Heart left ventricle (tissue), 16 donors: Measurements from ENCODE around the gene SGO2. TPM values are rescaled to one million over a fixed set of nuclear protein-coding genes. Genes with fewer than 3 reads are reported as not detected.

ENCODE experiments used
- ATAC-seq, 4 donors: fragments of 200-7000 bp; cut with Tn5 transposase; one replicate each; pipeline ENCODE4 v1.9.1; 2020 to 2022; ENCODE audit warnings: moderate library complexity in 4 of 4, mild to moderate bottlenecking in 3 of 4, moderate number of reproducible peaks in 1 of 4
- DNase-seq, 5 donors: peaks; one replicate each; pipeline ENCODE4 v3.0.0-alpha.2; 2020
- H3K27ac ChIP-seq, 12 donors: fragments of 200-600 bp; sonication (generic) in 4 of 12; one replicate each; pipeline versions ENCODE4 v1.5.0 to v1.8.0; 2016 to 2022; ENCODE audit warnings: mild to moderate bottlenecking in 2 of 12
- H3K27me3 ChIP-seq, 9 donors: fragments of 200-600 bp; sonication (generic) in 2 of 9; one replicate each; pipeline versions ENCODE4 v1.5.1 to v1.8.0; 2016 to 2022; ENCODE audit warnings: mild to moderate bottlenecking in 3 of 9
- H3K36me3 ChIP-seq, 9 donors: fragments of 200-600 bp; sonication (generic) in 2 of 9; one replicate each; pipeline versions ENCODE4 v1.5.0 to v1.8.0; 2018 to 2022; ENCODE audit warnings: mild to moderate bottlenecking in 2 of 9
- H3K4me1 ChIP-seq, 12 donors: fragments of 200-600 bp; sonication (generic) in 4 of 12; one replicate each; pipeline versions ENCODE4 v1.5.0 to v1.8.0; 2016 to 2022; ENCODE audit warnings: mild to moderate bottlenecking in 3 of 12
- H3K4me3 ChIP-seq, 12 donors: fragments of 200-600 bp; sonication (generic) in 4 of 12; one replicate each; pipeline versions ENCODE4 v1.5.0 to v1.8.0; 2017 to 2022; ENCODE audit warnings: mild to moderate bottlenecking in 9 of 12, moderate library complexity in 4 of 12
- H3K9me3 ChIP-seq, 12 donors: fragments of 200-600 bp; sonication (generic) in 4 of 12; one replicate each; pipeline versions ENCODE4 v1.5.0 to v1.8.0; 2016 to 2022; ENCODE audit warnings: mild to moderate bottlenecking in 1 of 12
- CTCF ChIP-seq, 12 donors: fragments of 200-600 bp; sonication (generic) in 4 of 12; IDR thresholded peaks; one replicate each; pipeline versions ENCODE4 v1.5.0 to v1.8.0; 2018 to 2022; ENCODE audit warnings: antibody characterized with exemption in 12 of 12, mild to moderate bottlenecking in 5 of 12
- POLR2A ChIP-seq, 2 donors: fragments of 450-650 bp; IDR thresholded peaks; one replicate each; pipeline ENCODE4 v1.6.1; 2017; ENCODE audit warnings: antibody characterized with exemption in 2 of 2, mild to moderate bottlenecking in 2 of 2, moderate library complexity in 2 of 2
- WGBS, 4 donors: extraction: QIAGEN DNeasy Blood & Tissue Kit in 2 of 4; methylation state at CpG; one replicate each; pipeline versions ENCODE4 v1.1.5 to v1.1.7; 2013 to 2018; 5-methylcytosine and 5-hydroxymethylcytosine counted together
- intact Hi-C, 10 donors: fragments of 100-400 bp; cut with DNase I; formaldehyde crosslinking; loops; one replicate each; pipeline versions ENCODE4 v1.11.1 to v1.14.2; 2022
- polyA plus RNA-seq, 2 donors: library from polyadenylated mRNA; stranded (reverse); fragments of 200-250 nt; gene quantifications; one replicate each; pipeline ENCODE4 v1.2.3, GENCODE V29; 2013
- total RNA-seq, 9 donors: library from RNA; depleted of rRNA in 2 of 9; stranded (reverse); fragments of >200 nt in 2 of 9; fragmentation: NEBNext Ultra II Directional in 3 of 9; extraction: Animal tissue kit (Norgen Biotek cat#: 25700) in 3 of 9; gene quantifications; one replicate each; pipeline versions ENCODE4 v1.1.0 to v1.2.4, GENCODE V29; 2016 to 2023
- donor health status: ischemic (EF 13 %, LVEDD 7.1; RV severe dilation, severe dysfunction).
- donor health status: healthy with polysubstance abuse.
- donor health status: DM: no; HTN: yes; CAD: no.
- donor health status: DM: no; HTN: no; CAD: no.
- donor health status: ischemic (EF 25% LVEDD 6.9; RV normal size, moderate dysfunction).
- donor health status: ischemic (EF 25% LVEDD 5.7; RV mildly dilated, moderate dysfunction).
- donor health status: healthy.
- donor health status: DM: yes; HTN: yes; CAD: no.
- donor health status: ischemic (EF 35%, LVEDD 5.7; RV mildly dilated, moderate dysfunction).
- donor health status: nonischemic (EF 11% LVEDD 7.7; RV severe dilation, severe dysfunction).
- donor health status: DM: yes; HTN: yes; CAD: no.
- donor health status: PGD.
- donor health status: ischemic (EF 29% LVEDD 5.4; RV normal size, mild dysfunction).
- donor health status: nonischemic (EF 23%, LVEDD 6.1; RV moderate dilation, normal function).

SGO2 gene
- total and polyA plus RNA-seq, 11 donors, result 0.27 to 5.3 (median 1.8) TPM

- DNase-seq (no peak), ATAC-seq (no peak)
- Histone ChIP-seq H3K9me3 (no peaks in the 10 kb centered on the region), H3K4me3 (no peak overlapping the region), H3K27me3 (no peaks in the 10 kb centered on the region), H3K27ac (no peak overlapping the region), H3K4me1 (no peaks in the 10 kb centered on the region), H3K36me3 (peaks cover 2 to 100% (median 93%) of the 10 kb centered on the region in 9 donors)
- 71 to 98% (median 95%) methylated on average over 2 of the region's 2 CpGs for WGBS, 4 donors
- TF ChIP-seq CTCF (IDR thresholded peaks at IDR 0.05), result no peak
- no peak for TF ChIP-seq POLR2A (IDR thresholded peaks at IDR 0.05)
- intact Hi-C loops, result no loop called here
Measured at GRCh38 chr2:200494048-200494447, 32.0 kb upstream of the SGO2 start.

GRCh38 chr2:200496696-200497095, 29.3 kb upstream of the SGO2 start:
- TF ChIP-seq CTCF (IDR thresholded peaks at IDR 0.05), result no peak
- no peak for TF ChIP-seq POLR2A (IDR thresholded peaks at IDR 0.05)
- 89 to 100% (median 97%) methylated on average over 1 of the region's 1 CpG for WGBS, 4 donors
- DNase-seq (no peak), ATAC-seq (no peak)
- Histone ChIP-seq H3K4me1 (no peaks in the 10 kb centered on the region), H3K27ac (no peak overlapping the region), H3K9me3 (no peaks in the 10 kb centered on the region), H3K36me3 (peaks cover 0 to 75% (median 68%) of the 10 kb centered on the region in 9 donors), H3K4me3 (no peak overlapping the region), H3K27me3 (no peaks in the 10 kb centered on the region)
- intact Hi-C loops, result no loop called here

- WGBS, 4 donors, result 89 to 96% (median 91%) methylated on average over 2 of the region's 2 CpGs
- peaks cover 0 to 70% (median 61%) of the 10 kb centered on the region in 9 donors for H3K36me3 ChIP-seq
Measured at GRCh38 chr2:200498402-200499162, 27.4 kb upstream of the SGO2 start.

GRCh38 chr2:200502196-200502595, 23.8 kb upstream of the SGO2 start:
- DNase-seq, result no peak
- 94 to 97% (median 96%) methylated on average over 5 of the region's 5 CpGs for WGBS, 4 donors
- intact Hi-C loops, result no loop called here
- H3K4me1 ChIP-seq, result no peaks in the 10 kb centered on the region
- no peak overlapping the region for H3K27ac ChIP-seq
- peaks cover 0 to 62% (median 48%) of the 10 kb centered on the region in 9 donors for H3K36me3 ChIP-seq
- H3K9me3 ChIP-seq, result no peaks in the 10 kb centered on the region
- H3K27me3 ChIP-seq, result no peaks in the 10 kb centered on the region
- no peak overlapping the region for H3K4me3 ChIP-seq
- ATAC-seq, result no peak
- TF ChIP-seq CTCF (IDR thresholded peaks at IDR 0.05) (no peak), POLR2A (IDR thresholded peaks at IDR 0.05) (no peak)

More at GRCh38 chr2:200498402-200499162, 27.4 kb upstream of the SGO2 start:
- DNase-seq (no peak), ATAC-seq (no peak)
- Histone ChIP-seq H3K27ac (no peak overlapping the region), H3K4me3 (no peak overlapping the region), H3K27me3 (no peaks in the 10 kb centered on the region), H3K9me3 (no peaks in the 10 kb centered on the region), H3K4me1 (no peaks in the 10 kb centered on the region)
- TF ChIP-seq CTCF (IDR thresholded peaks at IDR 0.05), result no peak
- TF ChIP-seq POLR2A (IDR thresholded peaks at IDR 0.05), result no peak
- intact Hi-C loops, result no loop called here
